Colonic mucosa (tissue), 4 donors: ENCODE measurements around the gene GPN3. TPM values are rescaled to one million over a fixed set of nuclear protein-coding genes. Genes with fewer than 3 reads are reported as not detected.

Experiments
- DNase-seq: peaks from one replicate; pipeline ENCODE4 v3.0.0-alpha.2; 2020
- H3K27ac ChIP-seq: fragments of 200-600 bp; one replicate; pipeline ENCODE4 v1.8.0; 2021
- H3K27me3 ChIP-seq: fragments of 200-600 bp; one replicate; pipeline ENCODE4 v1.8.0; 2021
- H3K36me3 ChIP-seq: fragments of 200-600 bp; one replicate; pipeline ENCODE4 v1.8.0; 2021
- H3K4me1 ChIP-seq: fragments of 200-600 bp; one replicate; pipeline ENCODE4 v1.8.0; 2021; ENCODE audit warnings: mild to moderate bottlenecking
- H3K4me3 ChIP-seq: fragments of 200-600 bp; one replicate; pipeline ENCODE4 v1.8.0; 2021
- H3K9ac ChIP-seq, 2 donors: one replicate each; pipeline ENCODE4 v1.7.0; 2013; ENCODE audit warnings: control low read depth in 2 of 2, low read depth in 2 of 2, low read length in 2 of 2
- H3K9me3 ChIP-seq: fragments of 200-600 bp; one replicate; pipeline ENCODE4 v1.8.0; 2021
- CTCF ChIP-seq: fragments of 200-600 bp; IDR thresholded peaks from one replicate; pipeline ENCODE4 v1.8.0; 2022; ENCODE audit warnings: antibody characterized with exemption, mild to moderate bottlenecking
- intact Hi-C: fragments of 100-400 bp; cut with DNase I; formaldehyde crosslinking; loops from one replicate; pipeline ENCODE4 v1.14.1; 2022
- total RNA-seq, 2 donors: library from RNA; stranded (reverse); fragmentation: NEBNext Ultra II Directional in 1 of 2; extraction: Animal tissue kit (Norgen Biotek cat#: 25700) in 1 of 2; gene quantifications; one replicate each; pipeline ENCODE4 v1.2.1, GENCODE V29; 2021
- donor health status: healthy.
- donor health status: DM: no; HTN: no; CAD: no.
- donor health status: DM: no; HTN: no; CAD: no.

The GPN3 gene
- total RNA-seq, 2 donors from 2014 or later: 10.9 to 21.8 TPM

- intact Hi-C loops: no loop called here
- H3K27me3 ChIP-seq: no peaks in the 10 kb centered on the region
- H3K36me3 ChIP-seq: no peaks in the 10 kb centered on the region
- H3K4me1 ChIP-seq: peaks cover 4% of the 10 kb centered on the region
- no peak overlapping the region for H3K27ac ChIP-seq
- TF ChIP-seq CTCF: no peak
- no peak overlapping the region for H3K4me3 ChIP-seq
- no peak overlapping the region for H3K9ac ChIP-seq
- H3K9me3 ChIP-seq: no peaks in the 10 kb centered on the region
- DNase-seq: no peak
Measured at GRCh38 chr12:110505332-110505731, 37.3 kb upstream of the GPN3 start.

GRCh38 chr12:110503432-110503831 is 35.4 kb upstream of the GPN3 start:
- H3K4me1 ChIP-seq: peaks cover 9% of the 10 kb centered on the region
- no peak overlapping the region for H3K27ac ChIP-seq
- H3K4me3 ChIP-seq: no peak overlapping the region
- no peaks in the 10 kb centered on the region for H3K36me3 ChIP-seq
- no peak for TF ChIP-seq CTCF
- intact Hi-C loops: no loop called here
- H3K9me3 ChIP-seq: no peaks in the 10 kb centered on the region
- no peak overlapping the region for H3K9ac ChIP-seq
- DNase-seq: no peak
- H3K27me3 ChIP-seq: no peaks in the 10 kb centered on the region

- H3K4me1 ChIP-seq: peaks cover 9% of the 10 kb centered on the region
- H3K27ac ChIP-seq: peak within 1 kb of the TSS; percentile 96
- peak within 1 kb of the TSS; percentile 91 for H3K4me3 ChIP-seq
- no peaks in the 10 kb centered on the region for H3K9me3 ChIP-seq
- H3K36me3 ChIP-seq: no peaks in the 10 kb centered on the region
- intact Hi-C loops: no loop called here
- no peak for TF ChIP-seq CTCF
- H3K27me3 ChIP-seq: no peaks in the 10 kb centered on the region
- peak; percentile 99 for DNase-seq
- H3K9ac ChIP-seq: peak within 1 kb of the TSS; percentile 94 to 96
Measured at GRCh38 chr12:110501752-110502738, 34.0 kb upstream of the GPN3 start, which contains the start of the genes RAD9B and VPS29. Gene RAD9B (plus strand): TSS chr12:110502331. CDS start chr12:110502338, 7 bp downstream. Gene VPS29 (minus strand): TSS chr12:110502111. CDS start chr12:110502051, 60 bp downstream.

GRCh38 chr12:110501399-110501751 is 33.3 kb upstream of the GPN3 start:
- no peak for TF ChIP-seq CTCF
- peak overlapping the region; percentile 91 for H3K4me3 ChIP-seq

GRCh38 chr12:110498984-110499706 is 31.1 kb upstream of the GPN3 start:
- H3K9ac ChIP-seq: no peak overlapping the region
- H3K4me3 ChIP-seq: no peak overlapping the region
- no peaks in the 10 kb centered on the region for H3K9me3 ChIP-seq
- no peaks in the 10 kb centered on the region for H3K27me3 ChIP-seq
- intact Hi-C loops: no loop called here
- peaks cover 4% of the 10 kb centered on the region for H3K36me3 ChIP-seq
- no peak for TF ChIP-seq CTCF
- peaks cover 9% of the 10 kb centered on the region for H3K4me1 ChIP-seq
- H3K27ac ChIP-seq: no peak overlapping the region
- no peak for DNase-seq

More at GRCh38 chr12:110501399-110501751, 33.3 kb upstream of the GPN3 start:
- DNase-seq: peak; percentile 64
- Histone ChIP-seq H3K9me3 (no peaks in the 10 kb centered on the region), H3K27ac (peak overlapping the region; percentile 96), H3K9ac (peak overlapping the region; percentile 94 to 96), H3K36me3 (no peaks in the 10 kb centered on the region), H3K27me3 (no peaks in the 10 kb centered on the region), H3K4me1 (peaks cover 9% of the 10 kb centered on the region)
- intact Hi-C loops: no loop called here
